GM13977 (cell line): Measurements from ENCODE around the gene DPEP1.

Experiments used
- DNase-seq: peaks from one replicate; pipeline ENCODE4 v3.0.0; 2012; ENCODE audit warnings: low spot score
- CTCF ChIP-seq: IDR thresholded peaks from 2 replicates; pipeline ENCODE4 v1.5.1; 2012; ENCODE audit warnings: mild to moderate bottlenecking, control low read depth; ENCODE audit not compliant: insufficient read depth; ENCODE audit errors: extremely low read depth, missing control alignments
- in situ Hi-C: fragments of 300-500 bp; cut with MboI; formaldehyde crosslinking; loops from one replicate; pipeline ENCODE4 v1.12.0; 2022; ENCODE audit warnings: low sequenced_read_pairs, low pct_unique_long_range_greater_than_20kb, mixed read lengths, inconsistent platforms; ENCODE audit not compliant: unreplicated experiment

Gene DPEP1

GRCh38 chr16:89600427-89600826 is 13.0 kb upstream of the DPEP1 start:
- DNase-seq: no peak
- TF ChIP-seq CTCF: no peak
- in situ Hi-C loops: no loop called here

- no peak for DNase-seq
- no peak for TF ChIP-seq CTCF
- in situ Hi-C loops: no loop called here
Observed at GRCh38 chr16:89600956-89601355, 12.5 kb upstream of the DPEP1 start.

- in situ Hi-C loops: no loop called here
- no peak for TF ChIP-seq CTCF
- DNase-seq: no peak
Observed at GRCh38 chr16:89601906-89602272, 11.6 kb upstream of the DPEP1 start.

- no peak for TF ChIP-seq CTCF
- in situ Hi-C loops: no loop called here
- peak; percentile 74 for DNase-seq
Observed at GRCh38 chr16:89602273-89602951, 11.0 kb upstream of the DPEP1 start.

- TF ChIP-seq CTCF: no peak
- in situ Hi-C loops: no loop called here
- DNase-seq: no peak
Observed at GRCh38 chr16:89602952-89603590, 10.4 kb upstream of the DPEP1 start.

GRCh38 chr16:89604764-89605163 is 8.7 kb upstream of the DPEP1 start:
- in situ Hi-C loops: no loop called here
- DNase-seq: no peak
- TF ChIP-seq CTCF: no peak
